Mesothelial cell of epicardium (in vitro differentiated cells): ENCODE results near the gene ZNF184. TPM values are rescaled to one million over a fixed set of nuclear protein-coding genes. Genes with fewer than 3 reads are reported as not detected.

Source experiments
- DNase-seq, 2 experiments: peaks; one replicate each; pipeline ENCODE4 v3.0.0; 2021; ENCODE audit warnings: low spot score in 2 of 2; ENCODE audit not compliant: unreplicated experiment in 2 of 2
- H3K27ac Mint-ChIP-seq: 2 replicates; pipeline ENCODE4 v1.8.0; 2021; ENCODE audit warnings: mixed read lengths
- H3K27me3 Mint-ChIP-seq: 2 replicates; pipeline ENCODE4 v1.8.0; 2021; ENCODE audit warnings: low read depth, mixed read lengths
- H3K36me3 Mint-ChIP-seq: 2 replicates; pipeline ENCODE4 v1.8.0; 2021; ENCODE audit warnings: mixed read lengths
- H3K4me1 Mint-ChIP-seq: 2 replicates; pipeline ENCODE4 v1.8.0; 2021; ENCODE audit warnings: mixed read lengths
- H3K4me3 Mint-ChIP-seq: 2 replicates; pipeline ENCODE4 v1.8.0; 2021; ENCODE audit warnings: mild to moderate bottlenecking, moderate library complexity, mixed read lengths
- H3K9me3 Mint-ChIP-seq: 2 replicates; pipeline ENCODE4 v1.8.0; 2021; ENCODE audit warnings: mixed read lengths
- total RNA-seq: library from RNA; stranded (reverse); gene quantifications from 3 replicates; pipeline ENCODE4 v1.2.1, GENCODE V29; 2021
- TF ChIP-seq, protein P1 (sequence below): fragments of 200-600 bp; sonication (generic); IDR thresholded peaks from one replicate; pipeline ENCODE4 v1.5.0; 2021; ENCODE audit warnings: antibody characterized with exemption; ENCODE audit not compliant: unreplicated experiment

ZNF184 gene
- total RNA-seq, 1 donor from 2014 or later = 14.3 TPM

GRCh38 chr6:27512525-27512924, 39.6 kb upstream of the ZNF184 start:
- Mint-ChIP-seq H3K27me3 (peaks cover 43% of the 10 kb centered on the region), H3K27ac (no peak overlapping the region), H3K9me3 (no peaks in the 10 kb centered on the region), H3K4me1 (peaks cover 3% of the 10 kb centered on the region), H3K36me3 (no peaks in the 10 kb centered on the region), H3K4me3 (no peak overlapping the region)
- TF ChIP-seq, protein P1, sequence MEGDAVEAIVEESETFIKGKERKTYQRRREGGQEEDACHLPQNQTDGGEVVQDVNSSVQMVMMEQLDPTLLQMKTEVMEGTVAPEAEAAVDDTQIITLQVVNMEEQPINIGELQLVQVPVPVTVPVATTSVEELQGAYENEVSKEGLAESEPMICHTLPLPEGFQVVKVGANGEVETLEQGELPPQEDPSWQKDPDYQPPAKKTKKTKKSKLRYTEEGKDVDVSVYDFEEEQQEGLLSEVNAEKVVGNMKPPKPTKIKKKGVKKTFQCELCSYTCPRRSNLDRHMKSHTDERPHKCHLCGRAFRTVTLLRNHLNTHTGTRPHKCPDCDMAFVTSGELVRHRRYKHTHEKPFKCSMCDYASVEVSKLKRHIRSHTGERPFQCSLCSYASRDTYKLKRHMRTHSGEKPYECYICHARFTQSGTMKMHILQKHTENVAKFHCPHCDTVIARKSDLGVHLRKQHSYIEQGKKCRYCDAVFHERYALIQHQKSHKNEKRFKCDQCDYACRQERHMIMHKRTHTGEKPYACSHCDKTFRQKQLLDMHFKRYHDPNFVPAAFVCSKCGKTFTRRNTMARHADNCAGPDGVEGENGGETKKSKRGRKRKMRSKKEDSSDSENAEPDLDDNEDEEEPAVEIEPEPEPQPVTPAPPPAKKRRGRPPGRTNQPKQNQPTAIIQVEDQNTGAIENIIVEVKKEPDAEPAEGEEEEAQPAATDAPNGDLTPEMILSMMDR = no peak
- no peak for DNase-seq

DNA sequence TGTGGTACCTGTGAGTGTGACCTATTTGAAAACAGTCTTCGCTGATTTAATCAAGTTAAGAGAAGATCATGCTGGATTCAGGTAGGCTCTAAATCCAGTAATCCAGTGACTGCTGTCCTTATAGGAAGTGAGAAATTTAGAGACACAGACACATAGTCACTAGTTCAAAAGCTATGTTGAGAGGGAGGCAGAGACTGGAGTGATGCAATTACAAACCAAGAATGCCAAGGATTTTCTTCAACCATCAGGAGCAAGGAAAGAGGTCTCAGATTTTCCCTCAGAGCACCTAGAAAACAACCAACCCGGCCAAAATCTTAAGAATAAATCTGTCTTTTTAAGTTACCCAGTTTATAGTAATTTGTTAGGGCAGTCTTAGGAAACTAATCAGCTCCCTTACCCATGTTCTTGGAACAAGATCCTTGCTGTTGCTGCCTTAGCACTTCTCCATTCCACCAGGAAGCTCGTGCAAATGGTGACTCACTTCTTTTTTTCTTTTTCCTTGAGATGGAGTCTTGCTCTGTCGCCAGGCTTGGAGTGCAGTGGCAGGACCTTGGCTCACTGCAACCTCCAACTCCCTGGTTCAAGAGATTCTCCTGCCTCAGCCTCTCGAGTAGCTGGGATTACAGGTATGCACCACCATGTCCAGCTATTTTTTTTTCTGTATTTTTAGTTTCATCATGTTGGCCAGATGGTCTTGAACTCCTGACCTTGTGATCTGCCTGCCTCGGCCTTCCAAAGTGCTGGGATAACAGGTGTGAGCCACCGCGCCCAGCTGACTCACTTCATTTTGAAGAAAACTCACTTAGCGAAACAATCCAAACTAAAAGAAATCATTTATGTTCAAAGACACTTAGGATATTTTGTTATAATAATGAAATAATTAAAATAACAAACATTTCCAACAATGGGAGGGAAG, 34.4 kb upstream of the ZNF184 start:
- no peaks in the 10 kb centered on the region for H3K9me3 Mint-ChIP-seq
- peaks cover 3% of the 10 kb centered on the region for H3K4me1 Mint-ChIP-seq
- H3K27me3 Mint-ChIP-seq = peaks cover 14% of the 10 kb centered on the region
- no peak overlapping the region for H3K4me3 Mint-ChIP-seq
- TF ChIP-seq, protein P1 = no peak
- H3K36me3 Mint-ChIP-seq = no peaks in the 10 kb centered on the region
- no peak overlapping the region for H3K27ac Mint-ChIP-seq
- DNase-seq = no peak

DNA sequence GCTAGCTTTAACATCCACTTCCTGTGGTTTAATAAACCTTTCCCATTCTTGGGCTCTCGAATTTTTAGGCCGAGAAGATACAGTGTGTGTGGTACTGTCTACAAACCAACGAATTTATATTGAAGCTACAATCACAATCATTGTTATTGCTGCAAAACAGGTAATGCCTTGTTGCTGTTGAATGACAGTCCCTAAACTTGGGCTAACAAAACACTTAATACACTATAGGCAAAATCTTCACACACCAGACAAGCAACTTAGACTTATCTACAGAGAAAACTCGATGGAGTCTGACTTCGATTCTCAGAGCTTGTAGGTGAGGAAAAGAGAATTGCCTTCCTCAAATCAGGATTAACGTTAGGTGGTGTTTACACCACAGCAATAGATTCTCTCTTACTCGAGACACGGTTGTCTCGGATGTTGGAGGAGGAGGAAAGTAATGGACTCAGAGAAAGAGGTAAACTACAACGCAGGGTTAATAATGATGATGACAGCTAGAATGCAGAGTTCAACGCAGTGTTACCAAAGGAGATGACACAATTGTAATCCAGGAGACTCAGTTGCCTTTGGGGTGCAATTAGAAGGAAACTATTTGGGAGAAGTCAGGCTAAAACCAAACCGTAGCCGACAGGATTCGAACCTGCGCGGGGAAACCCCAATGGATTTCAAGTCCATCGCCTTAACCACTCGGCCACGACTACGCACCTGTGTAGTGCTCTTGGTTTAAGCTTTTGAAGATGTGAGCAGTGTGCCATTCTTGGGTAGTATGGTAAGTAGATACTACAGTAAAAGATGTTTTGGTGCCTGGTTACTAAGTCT, 32.5 kb upstream of the ZNF184 start:
- Mint-ChIP-seq H3K4me3 (no peak overlapping the region), H3K27me3 (peaks cover 11% of the 10 kb centered on the region), H3K9me3 (no peaks in the 10 kb centered on the region), H3K27ac (no peak overlapping the region), H3K36me3 (no peaks in the 10 kb centered on the region), H3K4me1 (peaks cover 8% of the 10 kb centered on the region)
- no peak for DNase-seq
- TF ChIP-seq, protein P1 = no peak

GRCh38 chr6:27503436-27504030, 30.6 kb upstream of the ZNF184 start:
- H3K27ac Mint-ChIP-seq = peak overlapping the region; percentile 81
- H3K9me3 Mint-ChIP-seq = no peaks in the 10 kb centered on the region
- peak; percentile 34 to 85 for DNase-seq
- H3K36me3 Mint-ChIP-seq = no peaks in the 10 kb centered on the region
- peaks cover 8% of the 10 kb centered on the region for H3K4me1 Mint-ChIP-seq
- TF ChIP-seq, protein P1 = no peak
- H3K27me3 Mint-ChIP-seq = peaks cover 25% of the 10 kb centered on the region
- H3K4me3 Mint-ChIP-seq = peak overlapping the region; percentile 86
